H1 (cell line): Measurements from ENCODE around the gene RSPH6A. TPM values are rescaled to one million over a fixed set of nuclear protein-coding genes. Genes with fewer than 3 reads are reported as not detected.

Source experiments
- BCL11A ChIP-seq, 2 experiments: IDR thresholded peaks; one replicate each; pipeline ENCODE4 v1.6.1; 2011; ENCODE audit warnings: low read depth in 2 of 2, low read length in 2 of 2, mild to moderate bottlenecking in 2 of 2
- CHD2 ChIP-seq: IDR thresholded peaks from 2 replicates; pipeline ENCODE4 v1.6.1; 2012; ENCODE audit warnings: low read length, improper control_type of control experiment
- CHD7 ChIP-seq: fragments of 300-600 bp; sonication (generic); IDR thresholded peaks from 2 replicates; pipeline ENCODE4 v1.7.1; 2012; ENCODE audit warnings: low read length, moderate library complexity, mild to moderate bottlenecking, inconsistent platforms; ENCODE audit not compliant: insufficient replicate concordance
- GABPA ChIP-seq: IDR thresholded peaks from 2 replicates; pipeline ENCODE4 v1.6.1; 2011; ENCODE audit warnings: mild to moderate bottlenecking, low read length, moderate library complexity, borderline replicate concordance; ENCODE audit not compliant: insufficient read depth
- MAX ChIP-seq: IDR thresholded peaks from 2 replicates; pipeline ENCODE4 v1.6.1; 2012; ENCODE audit warnings: inconsistent platforms
- POU5F1 ChIP-seq: IDR thresholded peaks from 2 replicates; pipeline ENCODE4 v1.6.1; 2011; ENCODE audit warnings: low read depth, mild to moderate bottlenecking, low read length, moderate library complexity
- SP4 ChIP-seq: IDR thresholded peaks from 2 replicates; pipeline ENCODE4 v1.6.1; 2012; ENCODE audit warnings: low read length, inconsistent platforms
- USF2 ChIP-seq: IDR thresholded peaks from 2 replicates; pipeline ENCODE4 v1.6.1; 2011; ENCODE audit warnings: low read length, improper control_type of control experiment
- polyA plus RNA-seq, 7 experiments: library from polyadenylated mRNA; depleted of rRNA in 3 of 7; stranded (reverse) in 5 of 7; unstranded in 2 of 7; fragments of >200 nt in 5 of 7; fragments of 200-250 nt in 2 of 7; gene quantifications; 1 replicate in 5 of 7; 2 replicates in 1 of 7; 4 replicates in 1 of 7; pipeline versions ENCODE4 v1.2.1 to v1.2.3, GENCODE V29; 2011 to 2013; ENCODE audit warnings: missing spikeins in 2 of 7, mixed read lengths in 2 of 7
- total RNA-seq: library from RNA; stranded (reverse); fragmentation: NEBNext Ultra II Directional; extraction: Animal tissue kit (Norgen Biotek cat#: 25700); gene quantifications from 2 replicates; pipeline ENCODE4 v1.2.1, GENCODE V29; 2021

The RSPH6A gene
- total and polyA plus RNA-seq, 2 of the 8 experiments (the other 6 are each of a cell fraction or from before 2014, with no cell fraction given) = 0.05 to 0.19 TPM

- TF ChIP-seq CHD7 = no peak
- TF ChIP-seq CHD2 = no peak
- no peak for TF ChIP-seq USF2
- TF ChIP-seq BCL11A (IDR thresholded peaks at IDR 0.05; ENCODE audit: low read depth in 2 of 2, low read length in 2 of 2) = no peak
- no peak for TF ChIP-seq POU5F1
- TF ChIP-seq MAX = no peak
- no peak for TF ChIP-seq SP4
- TF ChIP-seq GABPA = no peak
These were observed 11.1 kb upstream of the RSPH6A start (continued) for GRCh38 chr19:45825917-45826893.
